ENCODE data around the gene PHF12.

DNA sequence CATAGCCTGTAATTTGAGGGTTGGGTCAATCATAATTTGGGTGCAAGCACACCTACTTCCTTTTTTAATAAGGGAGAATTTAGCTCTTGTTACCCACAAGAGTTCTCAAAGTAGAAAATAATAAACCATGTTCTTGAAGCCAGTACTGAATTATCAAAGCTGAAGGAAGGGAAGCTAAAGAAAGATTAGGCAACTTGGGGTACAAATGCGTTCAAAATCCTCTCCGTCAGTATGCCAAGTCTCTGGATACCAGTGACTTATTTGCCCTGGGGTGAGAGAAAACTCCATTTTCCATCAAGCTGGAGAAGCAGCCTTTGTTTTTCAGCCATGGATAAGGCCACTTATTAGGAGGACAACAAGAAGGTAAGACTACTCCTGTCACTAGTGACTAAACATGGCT, 25.0 kb downstream of the PHF12 start:
- TF ChIP-seq, protein P1, sequence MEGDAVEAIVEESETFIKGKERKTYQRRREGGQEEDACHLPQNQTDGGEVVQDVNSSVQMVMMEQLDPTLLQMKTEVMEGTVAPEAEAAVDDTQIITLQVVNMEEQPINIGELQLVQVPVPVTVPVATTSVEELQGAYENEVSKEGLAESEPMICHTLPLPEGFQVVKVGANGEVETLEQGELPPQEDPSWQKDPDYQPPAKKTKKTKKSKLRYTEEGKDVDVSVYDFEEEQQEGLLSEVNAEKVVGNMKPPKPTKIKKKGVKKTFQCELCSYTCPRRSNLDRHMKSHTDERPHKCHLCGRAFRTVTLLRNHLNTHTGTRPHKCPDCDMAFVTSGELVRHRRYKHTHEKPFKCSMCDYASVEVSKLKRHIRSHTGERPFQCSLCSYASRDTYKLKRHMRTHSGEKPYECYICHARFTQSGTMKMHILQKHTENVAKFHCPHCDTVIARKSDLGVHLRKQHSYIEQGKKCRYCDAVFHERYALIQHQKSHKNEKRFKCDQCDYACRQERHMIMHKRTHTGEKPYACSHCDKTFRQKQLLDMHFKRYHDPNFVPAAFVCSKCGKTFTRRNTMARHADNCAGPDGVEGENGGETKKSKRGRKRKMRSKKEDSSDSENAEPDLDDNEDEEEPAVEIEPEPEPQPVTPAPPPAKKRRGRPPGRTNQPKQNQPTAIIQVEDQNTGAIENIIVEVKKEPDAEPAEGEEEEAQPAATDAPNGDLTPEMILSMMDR (IDR thresholded peaks at IDR 0.05 in 8 of 11, conservative IDR thresholded peaks at IDR 0.05 in 3 of 11): no peak
- TF ChIP-seq POLR2AphosphoS5 (IDR thresholded peaks at IDR 0.05) (no peak), POLR2A (IDR thresholded peaks at IDR 0.05) (no peak)
